ENCODE results near the gene CDH18.

DNA sequence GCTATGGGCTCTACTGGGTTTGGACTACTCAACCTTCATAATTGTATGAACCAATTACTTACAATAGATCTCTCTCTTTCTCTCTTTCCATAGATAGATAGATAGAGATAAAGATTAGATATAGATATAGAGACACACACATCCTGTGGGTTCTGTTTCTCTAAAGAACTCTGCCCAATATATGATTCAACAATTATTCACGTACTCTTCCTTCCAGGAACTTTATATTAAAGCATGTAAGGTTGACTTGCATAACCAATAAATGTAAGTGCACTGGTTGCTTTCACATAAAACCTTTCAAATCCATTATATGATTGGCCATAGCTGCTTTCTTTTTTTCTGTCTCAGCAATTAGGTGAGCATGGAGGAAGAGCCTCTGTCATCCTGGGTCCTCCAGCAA lies 46.7 kb upstream of the CDH18 start:
- TF ChIP-seq, protein P1, sequence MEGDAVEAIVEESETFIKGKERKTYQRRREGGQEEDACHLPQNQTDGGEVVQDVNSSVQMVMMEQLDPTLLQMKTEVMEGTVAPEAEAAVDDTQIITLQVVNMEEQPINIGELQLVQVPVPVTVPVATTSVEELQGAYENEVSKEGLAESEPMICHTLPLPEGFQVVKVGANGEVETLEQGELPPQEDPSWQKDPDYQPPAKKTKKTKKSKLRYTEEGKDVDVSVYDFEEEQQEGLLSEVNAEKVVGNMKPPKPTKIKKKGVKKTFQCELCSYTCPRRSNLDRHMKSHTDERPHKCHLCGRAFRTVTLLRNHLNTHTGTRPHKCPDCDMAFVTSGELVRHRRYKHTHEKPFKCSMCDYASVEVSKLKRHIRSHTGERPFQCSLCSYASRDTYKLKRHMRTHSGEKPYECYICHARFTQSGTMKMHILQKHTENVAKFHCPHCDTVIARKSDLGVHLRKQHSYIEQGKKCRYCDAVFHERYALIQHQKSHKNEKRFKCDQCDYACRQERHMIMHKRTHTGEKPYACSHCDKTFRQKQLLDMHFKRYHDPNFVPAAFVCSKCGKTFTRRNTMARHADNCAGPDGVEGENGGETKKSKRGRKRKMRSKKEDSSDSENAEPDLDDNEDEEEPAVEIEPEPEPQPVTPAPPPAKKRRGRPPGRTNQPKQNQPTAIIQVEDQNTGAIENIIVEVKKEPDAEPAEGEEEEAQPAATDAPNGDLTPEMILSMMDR (IDR thresholded peaks at IDR 0.05), result no peak
- TF ChIP-seq POLR2A (IDR thresholded peaks at IDR 0.05), result no peak
